Skin of body (tissue), 2 donors: Measurements from ENCODE around the gene AHNAK. TPM values are rescaled to one million over a fixed set of nuclear protein-coding genes. Genes with fewer than 3 reads are reported as not detected.
"Not testable (repeated sequence)": the region's sequence is repeated elsewhere in the genome, so short reads cannot be mapped to it uniquely, and the experiment has no call there.

Source experiments
- DNase-seq: peaks from one replicate; lab custom pipeline; 2025; lab: John Stamatoyannopoulos, UW
- total RNA-seq: library from RNA; depleted of rRNA; stranded (reverse); fragments of >200 nt; gene quantifications from one replicate; pipeline ENCODE4 v1.2.3, GENCODE V29; 2014

AHNAK gene
- total RNA-seq, 1 donor from 2014 or later: 567 TPM

GRCh38 chr11:62553839-62554361, 7.3 kb upstream of the AHNAK start:
- DNase-seq: no peak

DNA sequence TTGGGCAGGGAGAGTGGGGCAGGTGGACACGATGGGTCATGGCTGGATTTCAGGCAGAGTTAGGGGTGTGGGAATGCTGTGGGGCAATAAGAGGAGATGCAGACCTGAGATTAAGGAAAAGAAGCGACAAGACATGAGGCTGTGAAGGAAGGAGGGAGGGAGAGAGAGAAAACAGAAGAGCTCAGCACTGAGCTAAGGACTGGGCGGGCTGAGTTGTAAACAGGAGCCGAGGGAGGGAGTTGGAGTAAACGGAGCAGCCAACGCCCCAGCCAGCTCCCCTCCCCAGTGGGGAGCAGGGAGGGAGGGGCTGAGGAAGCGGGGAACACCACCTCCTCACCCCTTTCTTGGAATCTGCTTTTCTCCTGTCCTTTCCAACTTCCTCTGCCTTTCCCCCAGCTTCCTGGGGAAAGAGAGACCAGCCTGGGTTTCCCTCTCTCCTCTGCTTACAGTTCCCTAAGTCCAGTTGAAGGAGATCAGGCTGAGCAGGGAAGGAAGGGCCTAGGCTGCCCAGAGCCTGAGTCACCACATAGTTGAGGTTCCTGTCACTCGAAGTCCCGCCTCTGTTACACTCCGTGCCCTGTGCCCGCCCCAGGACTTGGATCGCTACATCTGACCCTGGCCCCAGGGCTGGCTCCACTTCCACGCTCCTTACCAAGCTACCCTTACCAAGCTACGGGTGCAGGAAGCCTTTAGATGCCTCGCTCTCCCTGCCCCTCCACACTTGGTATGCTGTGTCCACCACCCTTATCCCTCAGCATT, 6.7 kb upstream of the AHNAK start:
- peak; percentile 95 for DNase-seq

DNA sequence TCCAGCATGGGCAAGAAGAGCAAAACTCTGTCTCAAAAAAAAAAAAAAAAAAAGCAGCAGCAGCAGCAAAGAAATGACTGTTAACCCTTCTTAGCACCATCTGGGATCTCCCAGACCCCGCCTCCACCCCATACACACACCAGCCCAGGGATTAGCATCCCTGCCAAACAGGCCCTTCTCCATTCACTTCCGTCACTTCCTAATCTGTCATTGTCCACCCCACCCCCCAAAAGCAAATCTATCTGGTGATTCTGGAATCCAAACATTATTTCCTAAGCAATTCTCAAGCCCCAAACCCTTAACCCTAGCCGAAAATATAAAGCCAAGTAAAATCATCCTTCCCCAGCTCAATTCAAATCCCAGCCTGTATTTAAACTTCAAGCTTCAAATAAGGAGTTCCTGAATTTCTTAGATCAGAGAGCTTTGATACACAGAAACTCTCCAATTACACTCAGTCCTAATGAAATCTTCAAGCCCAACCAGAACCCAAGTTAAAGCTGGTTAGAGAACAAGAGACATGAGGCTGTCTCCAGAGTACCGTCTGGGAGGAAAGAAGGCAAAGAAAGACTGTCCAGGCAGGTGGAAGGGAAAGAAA, 6.0 kb upstream of the AHNAK start:
- DNase-seq: peak; percentile 73

DNA sequence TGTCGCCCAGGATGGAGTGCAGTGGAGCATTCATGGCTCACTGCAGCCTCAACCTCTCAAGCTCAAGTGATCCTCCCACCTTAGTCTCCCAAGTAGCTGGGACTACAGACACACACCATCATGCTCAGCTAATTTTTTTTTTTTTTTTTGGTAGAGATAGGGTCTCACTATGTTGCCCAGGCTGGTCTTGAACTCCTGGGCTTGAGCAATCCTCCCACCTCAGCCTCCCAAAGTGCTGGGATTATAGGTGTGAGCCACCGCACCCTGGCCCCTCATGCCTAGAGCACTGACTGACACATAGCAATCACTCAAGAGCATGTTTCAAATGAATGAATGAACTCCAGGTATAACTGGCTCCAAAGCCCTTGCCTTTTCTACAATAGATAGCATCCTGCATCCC, 3.9 kb upstream of the AHNAK start:
- not testable (repeated sequence) for DNase-seq

DNA sequence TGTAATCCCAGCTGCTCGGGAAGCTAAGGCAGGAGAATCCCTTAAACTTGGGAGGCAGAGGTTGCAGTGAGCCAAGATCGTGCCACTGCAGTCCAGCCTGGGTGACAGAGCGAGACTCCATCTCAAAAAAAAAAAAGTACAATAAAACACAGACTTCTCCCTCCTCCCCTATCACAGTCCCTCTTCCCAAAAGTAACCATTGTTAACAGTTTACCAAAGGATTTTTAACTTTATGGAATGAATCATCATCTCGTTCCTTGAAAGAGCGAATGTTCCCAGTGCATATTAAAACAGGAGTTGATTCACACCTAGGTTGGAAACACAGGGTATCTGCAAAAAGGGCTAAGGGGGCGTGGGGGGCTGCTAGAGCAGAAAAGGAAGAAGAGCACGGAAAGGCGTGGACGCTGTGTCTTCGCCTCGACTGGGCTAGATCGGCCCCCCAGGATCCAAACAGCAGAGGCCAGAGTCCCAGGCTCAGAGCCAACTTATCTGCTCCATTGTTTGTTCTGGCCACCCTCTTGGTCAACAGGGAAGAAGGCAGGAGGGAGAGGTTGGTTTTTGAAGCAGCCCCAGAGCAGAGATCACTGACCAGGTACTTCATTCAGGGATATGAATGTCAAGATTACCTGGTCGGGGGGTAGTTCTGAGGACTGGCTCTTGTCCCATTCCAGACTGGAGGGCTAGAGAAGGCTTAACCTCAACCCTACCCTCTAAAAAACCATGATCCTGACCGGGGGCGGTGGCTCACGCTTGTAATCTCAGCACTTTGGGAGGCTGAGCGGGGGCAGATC, 2.1 kb upstream of the AHNAK start:
- DNase-seq: no peak

- no peak for DNase-seq
Measured at GRCh38 chr11:62547691-62548281, 1.2 kb upstream of the AHNAK start.

DNA sequence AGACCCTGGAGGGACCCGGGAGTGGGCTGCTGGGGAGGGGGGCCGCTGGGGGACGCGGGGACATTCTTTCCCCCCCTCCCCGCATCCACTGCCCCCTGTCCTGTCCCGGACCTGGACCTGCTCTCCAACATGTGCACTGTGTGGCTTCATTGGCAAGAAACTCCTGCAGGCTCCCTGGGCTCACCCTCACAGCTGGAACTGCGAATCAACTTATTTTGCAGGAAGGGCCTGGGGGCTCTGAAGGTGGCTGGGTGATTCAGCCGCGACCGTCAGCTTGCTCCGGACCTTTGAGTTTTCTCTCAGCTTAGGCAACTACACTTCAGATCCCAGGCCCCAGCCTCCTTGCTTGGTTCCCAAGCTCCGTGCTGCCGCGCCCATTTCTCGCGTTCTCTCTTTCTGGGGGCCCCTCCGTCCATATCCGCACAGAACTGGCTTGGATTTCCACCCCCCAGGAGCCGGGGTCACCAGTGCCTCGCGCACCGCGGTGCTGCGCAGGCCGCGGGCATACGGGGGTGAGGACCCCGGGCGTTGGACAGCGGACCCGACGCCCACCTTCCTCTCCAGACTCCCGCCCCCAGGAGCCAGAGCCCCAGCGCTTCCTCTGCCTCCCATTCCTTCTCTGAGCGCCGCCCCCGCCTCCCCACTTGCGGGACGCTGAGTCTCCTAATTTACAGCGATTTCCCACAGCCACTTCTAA, 471 bp upstream of the AHNAK start:
- DNase-seq: peak; percentile 50

DNA sequence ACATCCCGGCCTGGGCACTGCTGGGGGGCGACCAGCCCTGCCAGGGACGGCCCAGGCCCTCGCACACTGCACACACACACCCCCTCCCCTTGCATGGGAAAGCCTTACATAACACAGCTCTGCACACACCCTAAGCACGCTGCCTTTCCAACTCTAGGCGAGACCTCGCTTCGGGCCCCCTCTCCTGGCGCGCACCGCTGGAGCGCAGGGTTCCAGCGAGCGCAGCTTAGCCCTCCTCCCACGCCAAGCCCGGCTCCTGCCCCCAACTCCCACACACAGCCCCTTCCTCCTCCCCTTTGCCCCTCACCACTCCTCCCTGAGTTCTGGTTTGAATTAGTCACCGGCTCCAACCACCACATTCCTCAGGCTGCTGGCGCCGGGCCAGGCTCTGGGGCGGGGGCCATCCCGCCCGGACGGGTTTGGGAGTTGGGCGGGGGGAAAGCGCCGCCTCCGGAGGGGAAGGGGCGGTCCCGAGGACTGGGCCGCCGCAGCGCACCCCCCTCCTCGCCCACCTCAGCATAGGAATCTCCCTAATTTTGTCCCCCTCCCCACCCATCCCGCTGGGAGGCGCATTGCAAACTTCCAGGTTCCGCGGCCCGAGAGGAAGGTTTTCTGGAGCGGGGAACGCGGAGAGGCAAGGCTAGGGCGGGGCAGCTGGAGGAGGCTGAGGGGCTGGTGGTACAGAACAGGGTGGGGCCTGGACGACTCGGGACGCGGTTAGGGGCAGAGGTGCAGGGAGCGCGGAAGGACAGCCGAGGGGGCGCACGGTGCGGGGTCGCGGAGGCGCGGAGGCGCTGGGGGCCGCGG, 966 bp downstream of the AHNAK start:
- DNase-seq: peak; percentile 97

DNA sequence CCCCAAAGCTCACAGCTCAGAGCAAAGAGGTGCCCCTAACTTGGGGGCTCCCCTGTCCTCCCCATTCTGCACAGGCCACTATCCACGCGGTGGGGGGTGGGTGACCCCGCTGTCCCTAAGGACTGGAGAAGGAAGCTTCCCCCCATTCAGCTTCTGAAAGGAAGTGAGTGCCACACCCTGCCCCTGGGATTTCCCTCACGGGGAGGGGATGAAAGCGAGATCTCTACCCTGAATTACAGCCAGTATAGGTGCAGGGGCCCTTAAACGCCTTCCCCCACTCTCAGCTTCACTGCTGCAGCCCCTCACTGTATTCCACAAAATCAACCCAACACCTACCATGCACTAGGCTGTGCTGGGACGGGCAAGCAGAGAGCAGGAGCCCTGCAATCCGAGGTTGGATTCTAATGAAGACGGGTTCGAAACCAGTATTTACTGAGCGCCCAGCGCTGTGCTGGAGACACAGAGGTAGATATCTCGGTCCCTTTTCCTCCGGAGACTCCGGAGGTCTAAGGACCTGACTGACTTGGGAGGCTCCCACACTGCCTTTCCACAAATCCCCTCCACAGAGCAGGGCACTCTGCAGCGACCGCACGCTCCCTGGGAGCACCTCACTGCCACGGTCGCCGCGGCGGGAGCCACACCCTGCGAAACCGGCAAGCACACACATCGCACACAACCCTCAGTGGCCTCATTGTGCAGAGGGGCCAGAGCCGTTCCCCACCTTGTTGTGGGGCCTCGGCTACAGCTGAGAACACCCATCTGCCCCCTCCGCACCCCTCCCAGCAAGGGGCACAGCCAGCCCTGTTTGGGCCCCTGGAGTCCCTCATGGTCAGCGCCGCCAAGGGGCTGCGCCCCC, 1.8 kb downstream of the AHNAK start:
- no peak for DNase-seq

- no peak for DNase-seq
Measured at GRCh38 chr11:62543680-62544444, 2.7 kb downstream of the AHNAK start.

- peak; percentile 85 for DNase-seq
Measured at GRCh38 chr11:62542750-62543567, 3.6 kb downstream of the AHNAK start.

DNA sequence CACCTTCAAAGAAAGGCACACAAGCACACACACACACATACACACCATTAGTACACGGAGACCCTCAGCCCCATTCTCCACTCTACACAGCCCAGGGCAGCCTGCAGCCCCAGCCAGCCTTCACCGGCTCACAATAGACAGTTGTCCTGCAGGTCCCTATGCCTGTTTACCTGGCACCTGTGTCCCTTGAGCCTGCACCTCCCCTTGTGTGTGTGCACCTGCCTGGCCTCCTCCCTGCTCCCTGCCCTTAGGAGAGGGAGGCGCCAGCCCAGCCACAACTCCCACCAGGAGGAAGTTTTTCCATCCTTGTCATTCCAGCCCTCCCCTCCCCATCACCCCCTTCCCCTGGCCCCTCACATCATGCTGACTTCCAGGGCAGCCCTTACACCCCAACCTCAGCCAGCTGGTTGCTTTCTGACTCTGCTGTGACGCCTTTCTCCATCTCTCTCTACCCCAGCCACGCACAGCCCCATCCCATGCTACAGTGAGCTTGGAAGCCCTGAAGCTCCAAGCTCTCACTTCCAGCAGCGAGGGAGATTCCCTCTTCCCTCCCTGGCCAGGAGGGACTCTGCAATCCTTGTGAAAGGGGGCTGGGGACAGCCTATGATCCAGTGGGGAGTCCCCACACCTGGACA, 4.4 kb downstream of the AHNAK start:
- DNase-seq: no peak

DNA sequence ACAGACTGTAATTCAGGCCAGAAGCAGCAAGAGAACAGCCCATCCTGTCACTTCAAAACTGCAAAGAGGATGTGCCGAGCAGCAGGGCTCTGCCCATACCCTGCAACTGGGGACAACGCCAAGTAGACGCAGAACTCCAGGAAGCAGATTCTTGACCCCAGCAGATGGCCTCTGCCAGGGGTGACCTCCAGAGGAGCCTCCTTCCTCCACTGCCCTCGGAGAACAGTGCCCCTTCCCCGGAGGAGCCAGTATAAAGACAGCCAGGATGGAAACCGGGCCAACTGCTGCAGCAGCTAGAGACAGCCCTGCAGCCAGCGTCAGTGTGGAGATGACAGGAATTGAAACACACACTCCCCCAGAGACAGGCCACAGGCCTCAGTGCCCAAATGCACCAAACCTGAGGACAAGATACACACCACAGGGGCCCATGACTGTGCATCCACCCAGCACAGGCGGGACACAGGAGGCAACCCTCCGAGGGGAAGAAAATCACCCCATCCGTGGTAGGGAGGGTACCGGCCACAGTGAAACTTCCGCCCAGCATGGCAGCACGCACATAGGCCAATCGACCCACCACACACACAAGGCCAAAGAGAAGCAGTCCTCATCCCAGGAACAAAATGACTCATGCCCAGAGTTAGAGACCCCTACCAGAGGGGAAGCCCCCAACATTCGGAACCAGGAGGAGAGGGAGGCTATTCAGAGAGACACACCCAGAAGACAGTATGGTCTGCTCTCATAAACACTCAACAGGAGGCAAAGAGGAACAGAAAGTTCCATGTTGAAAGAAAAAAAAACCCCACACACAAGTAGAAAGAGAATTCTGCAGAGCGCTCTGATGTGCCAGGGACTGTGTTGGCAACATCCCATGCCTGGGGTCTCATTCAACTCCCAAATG, 5.6 kb downstream of the AHNAK start:
- DNase-seq: no peak

- DNase-seq: no peak
Measured at GRCh38 chr11:62539238-62539925, 7.2 kb downstream of the AHNAK start.

- no peak for DNase-seq
Measured at GRCh38 chr11:62538470-62539237, 8.0 kb downstream of the AHNAK start.
